Right renal pelvis (tissue), 4 donors: Measurements from ENCODE around the gene FOXP2. TPM values are rescaled to one million over a fixed set of nuclear protein-coding genes. Genes with fewer than 3 reads are reported as not detected.
"Not testable (repeated sequence)": the region's sequence is repeated elsewhere in the genome, so short reads cannot be mapped to it uniquely, and the experiment has no call there.

Experiments
- DNase-seq, 4 donors: peaks; one replicate each; pipeline ENCODE4 v3.0.0-alpha.2; 2013; ENCODE audit warnings: low read depth in 4 of 4, low spot score in 3 of 4, missing footprints in 1 of 4
- polyA plus RNA-seq, 4 donors: library from polyadenylated mRNA; unstranded; fragments of 120-200 nt; gene quantifications; one replicate each; pipeline ENCODE4 v1.2.1, GENCODE V29; 2013; ENCODE audit not compliant: insufficient read length in 4 of 4

The FOXP2 gene
- polyA plus RNA-seq, 4 donors: 7.9 to 13.4 (median 11.3) TPM

- no peak for DNase-seq
These were observed 5.0 kb downstream of the FOXP2 start for GRCh38 chr7:114419441-114420272.

GRCh38 chr7:114422507-114423501 lies 8.2 kb downstream of the FOXP2 start:
- DNase-seq: no peak

- DNase-seq: no peak
These were observed 11.8 kb downstream of the FOXP2 start for GRCh38 chr7:114426382-114426781.

GRCh38 chr7:114426824-114427223 lies 12.2 kb downstream of the FOXP2 start:
- no peak for DNase-seq

GRCh38 chr7:114428211-114428610 lies 13.6 kb downstream of the FOXP2 start:
- no peak for DNase-seq

- no peak for DNase-seq
These were observed 16.6 kb downstream of the FOXP2 start for GRCh38 chr7:114431189-114431588.

- DNase-seq: no peak
These were observed 17.4 kb downstream of the FOXP2 start for GRCh38 chr7:114432061-114432460.

GRCh38 chr7:114432703-114433102 lies 18.1 kb downstream of the FOXP2 start:
- DNase-seq: no peak

GRCh38 chr7:114439581-114439980 lies 25.0 kb downstream of the FOXP2 start:
- no peak for DNase-seq

- not testable (repeated sequence) for DNase-seq
These were observed 26.3 kb downstream of the FOXP2 start for GRCh38 chr7:114440927-114441326.

- no peak for DNase-seq
These were observed 29.6 kb downstream of the FOXP2 start for GRCh38 chr7:114444196-114444595.

GRCh38 chr7:114450431-114450830 lies 35.8 kb downstream of the FOXP2 start:
- no peak for DNase-seq

- DNase-seq: no peak
These were observed 45.0 kb downstream of the FOXP2 start for GRCh38 chr7:114459574-114459973.

- DNase-seq: no peak
These were observed 45.4 kb downstream of the FOXP2 start for GRCh38 chr7:114460021-114460420.

- no peak for DNase-seq
These were observed 52.3 kb downstream of the FOXP2 start for GRCh38 chr7:114466917-114467316.

GRCh38 chr7:114468844-114469243 lies 54.2 kb downstream of the FOXP2 start:
- DNase-seq: no peak

- DNase-seq: no peak
These were observed 58.4 kb downstream of the FOXP2 start for GRCh38 chr7:114472896-114473512.

GRCh38 chr7:114478384-114478783 lies 63.8 kb downstream of the FOXP2 start:
- no peak for DNase-seq

GRCh38 chr7:114481999-114482398 lies 67.4 kb downstream of the FOXP2 start:
- no peak for DNase-seq

GRCh38 chr7:114484226-114484625 lies 69.6 kb downstream of the FOXP2 start:
- no peak for DNase-seq

- no peak for DNase-seq
These were observed 72.6 kb downstream of the FOXP2 start for GRCh38 chr7:114487174-114487573.
